GM20000 (cell line): ENCODE measurements around the gene OR7D4.

Experiments used
- DNase-seq: peaks from one replicate; pipeline ENCODE4 v3.0.0; 2012; ENCODE audit warnings: low spot score
- TF ChIP-seq, protein P1 (sequence below): IDR thresholded peaks from 2 replicates; pipeline ENCODE4 v1.5.1; 2012; ENCODE audit warnings: mild to moderate bottlenecking, control low read depth; ENCODE audit errors: extremely low read depth, missing control alignments

The OR7D4 gene

DNA sequence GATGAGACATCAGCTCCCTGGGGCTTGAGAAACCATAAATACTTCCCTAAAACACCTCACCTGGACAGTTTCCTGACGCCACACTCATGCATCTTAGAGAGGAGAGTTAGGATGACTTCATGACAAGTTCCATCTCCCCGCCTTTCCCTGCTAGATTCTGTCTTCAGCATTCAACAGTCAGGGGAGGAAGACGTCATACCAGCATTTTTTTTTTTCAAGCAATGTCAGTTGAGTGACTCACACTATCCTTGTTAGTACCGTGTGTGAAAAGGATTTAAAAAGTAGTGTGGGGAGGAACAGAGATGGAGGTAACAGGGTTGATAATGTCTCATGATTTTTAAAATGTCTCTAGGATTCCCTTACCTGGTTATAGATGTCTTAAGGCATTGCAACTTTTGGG, 40.5 kb downstream of the OR7D4 start, which contains the start of gene OR7D2:
OR7D2 (plus strand) TSS at position 79 of the 400 bp plus-strand sequence. CDS start 6,803 bp downstream, outside the sequence.
- TF ChIP-seq, protein P1, sequence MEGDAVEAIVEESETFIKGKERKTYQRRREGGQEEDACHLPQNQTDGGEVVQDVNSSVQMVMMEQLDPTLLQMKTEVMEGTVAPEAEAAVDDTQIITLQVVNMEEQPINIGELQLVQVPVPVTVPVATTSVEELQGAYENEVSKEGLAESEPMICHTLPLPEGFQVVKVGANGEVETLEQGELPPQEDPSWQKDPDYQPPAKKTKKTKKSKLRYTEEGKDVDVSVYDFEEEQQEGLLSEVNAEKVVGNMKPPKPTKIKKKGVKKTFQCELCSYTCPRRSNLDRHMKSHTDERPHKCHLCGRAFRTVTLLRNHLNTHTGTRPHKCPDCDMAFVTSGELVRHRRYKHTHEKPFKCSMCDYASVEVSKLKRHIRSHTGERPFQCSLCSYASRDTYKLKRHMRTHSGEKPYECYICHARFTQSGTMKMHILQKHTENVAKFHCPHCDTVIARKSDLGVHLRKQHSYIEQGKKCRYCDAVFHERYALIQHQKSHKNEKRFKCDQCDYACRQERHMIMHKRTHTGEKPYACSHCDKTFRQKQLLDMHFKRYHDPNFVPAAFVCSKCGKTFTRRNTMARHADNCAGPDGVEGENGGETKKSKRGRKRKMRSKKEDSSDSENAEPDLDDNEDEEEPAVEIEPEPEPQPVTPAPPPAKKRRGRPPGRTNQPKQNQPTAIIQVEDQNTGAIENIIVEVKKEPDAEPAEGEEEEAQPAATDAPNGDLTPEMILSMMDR: no peak
- DNase-seq: no peak

DNA sequence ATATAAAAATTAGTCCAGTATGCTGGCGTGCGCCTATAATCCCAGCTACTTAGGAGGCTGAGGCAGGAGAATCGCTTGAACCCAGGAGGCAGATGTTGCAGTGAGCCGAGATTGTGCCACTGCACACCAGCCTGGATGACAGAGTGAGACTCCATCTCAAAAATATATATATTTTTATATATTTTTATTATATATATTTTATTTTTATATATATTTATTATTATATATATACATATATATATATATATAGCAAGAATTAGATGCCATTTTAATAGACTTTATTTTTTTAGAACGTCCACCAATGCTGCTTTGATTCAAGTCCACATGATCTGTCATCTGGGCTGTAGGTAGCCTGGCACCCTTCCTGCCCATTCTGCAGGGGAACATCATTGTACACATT, 44.1 kb downstream of the OR7D4 start:
- TF ChIP-seq, protein P1: no peak
- DNase-seq: no peak

DNA sequence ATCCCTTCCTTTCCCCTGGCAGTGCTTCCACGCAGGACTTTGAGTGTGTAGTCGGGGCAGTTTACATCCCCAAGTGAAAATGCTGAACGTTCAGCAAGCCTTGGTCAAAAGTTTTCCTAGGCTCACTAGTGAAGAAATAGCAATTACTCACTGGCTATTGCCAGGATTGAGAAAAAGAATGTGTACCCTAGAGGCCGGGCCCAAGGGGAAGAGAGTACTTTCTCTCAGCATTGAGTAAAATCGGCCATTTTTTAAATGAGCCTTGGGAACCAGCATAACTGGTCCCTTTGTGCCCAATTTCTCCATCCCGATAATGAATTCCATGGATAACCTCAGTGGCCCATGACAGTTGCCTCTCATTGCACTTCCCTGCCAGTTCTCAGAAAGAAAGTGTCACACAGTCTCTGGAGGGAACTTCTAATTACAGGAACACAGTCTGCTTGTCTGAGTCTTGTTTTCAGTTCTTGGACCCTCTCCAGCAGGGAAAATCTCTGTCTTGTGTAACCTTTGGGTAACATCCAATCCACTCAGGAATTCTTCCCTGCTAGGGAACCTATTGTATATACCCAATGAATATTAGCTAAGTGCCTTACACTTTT, 47.9 kb downstream of the OR7D4 start:
- no peak for DNase-seq
- TF ChIP-seq, protein P1: no peak

DNA sequence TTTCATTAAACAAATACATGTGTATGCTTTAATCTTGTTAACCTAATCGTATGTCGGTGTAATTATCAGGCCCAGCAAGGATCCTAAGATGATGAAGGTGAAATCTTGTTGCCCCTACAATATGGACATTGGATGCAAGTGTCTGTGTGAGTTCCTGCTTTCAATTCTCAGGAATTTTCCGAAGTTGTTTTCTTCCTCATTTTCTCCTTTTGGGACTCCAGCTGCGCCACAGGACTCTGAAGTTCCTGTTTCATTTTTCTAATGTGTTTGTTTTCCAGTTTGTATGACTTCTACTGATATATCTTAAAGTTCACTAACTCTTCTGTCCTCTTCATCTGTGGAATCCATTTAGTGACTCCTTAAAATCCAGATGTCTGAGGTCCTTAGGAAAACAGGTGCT, 52.5 kb downstream of the OR7D4 start:
- TF ChIP-seq, protein P1: no peak
- DNase-seq: no peak

DNA sequence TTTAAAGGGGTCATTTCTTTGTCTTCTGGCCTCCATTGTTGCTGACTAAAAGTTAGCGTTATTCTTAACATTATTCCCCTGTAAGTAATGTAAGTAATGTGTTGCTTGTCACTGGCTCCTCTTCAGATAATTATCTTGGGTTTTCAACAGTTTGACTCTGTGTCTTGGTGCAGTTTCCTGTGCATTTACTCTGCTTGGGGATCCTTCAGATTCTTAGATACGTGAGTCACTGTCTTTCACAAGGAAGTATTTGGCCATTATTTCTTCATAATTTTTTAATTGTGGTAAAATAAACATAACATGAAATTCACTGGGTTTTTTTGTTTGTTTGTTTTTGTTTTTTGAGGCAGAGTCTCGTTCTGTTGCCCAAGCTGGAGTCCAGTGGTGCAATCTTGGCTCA, 54.1 kb downstream of the OR7D4 start:
- TF ChIP-seq, protein P1: no peak
- DNase-seq: no peak

DNA sequence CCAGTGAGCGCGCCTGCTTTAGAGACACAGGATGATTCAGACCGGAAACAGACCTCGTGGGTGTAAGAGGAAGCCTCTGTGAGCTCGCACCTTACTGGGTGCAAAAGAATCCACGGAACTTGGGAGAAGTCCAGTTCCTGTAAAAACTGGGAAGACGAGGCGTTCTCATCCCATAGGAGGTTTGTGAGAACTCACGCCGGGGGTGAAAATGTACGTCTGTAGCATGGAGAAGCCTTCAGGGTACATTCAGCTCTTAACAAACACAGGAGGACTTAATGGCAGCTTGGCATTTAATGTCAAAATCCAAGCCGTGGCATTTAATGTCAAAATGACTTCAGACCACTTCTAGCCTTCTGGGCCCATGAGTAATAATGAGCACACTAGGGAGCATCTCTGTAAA, 58.0 kb downstream of the OR7D4 start:
- TF ChIP-seq, protein P1: no peak
- no peak for DNase-seq
